KMS-11 (cell line): ENCODE data around the gene CYP2W1.

Source experiments
- H2AFZ ChIP-seq: fragments of 200-600 bp; sonication (generic); 2 replicates; pipeline ENCODE4 v1.6.1; 2016; ENCODE audit warnings: antibody characterized with exemption, mixed run types, low read depth
- H3K27ac ChIP-seq: fragments of 200-600 bp; sonication (generic); 2 replicates; pipeline ENCODE4 v1.6.1; 2016; ENCODE audit warnings: mild to moderate bottlenecking, mixed run types
- H3K27me3 ChIP-seq: fragments of 200-600 bp; sonication (generic); 2 replicates; pipeline ENCODE4 v1.6.1; 2017; ENCODE audit warnings: mild to moderate bottlenecking, low read depth, mixed run types, moderate library complexity; ENCODE audit not compliant: insufficient read depth
- H3K36me3 ChIP-seq: fragments of 200-600 bp; sonication (generic); 2 replicates; pipeline ENCODE4 v1.6.1; 2017; ENCODE audit warnings: mild to moderate bottlenecking, mixed run types; ENCODE audit not compliant: insufficient read depth
- H3K4me1 ChIP-seq: fragments of 200-600 bp; sonication (generic); 2 replicates; pipeline ENCODE4 v1.6.1; 2016; ENCODE audit warnings: mild to moderate bottlenecking, low read depth, mixed run types; ENCODE audit not compliant: poor library complexity, severe bottlenecking
- H3K4me2 ChIP-seq: fragments of 200-600 bp; sonication (generic); 2 replicates; pipeline ENCODE4 v1.7.0; 2016; ENCODE audit warnings: mild to moderate bottlenecking, mixed run types
- H3K4me3 ChIP-seq: fragments of 200-600 bp; sonication (generic); IDR thresholded peaks from 2 replicates; pipeline ENCODE4 v1.6.1; 2017; ENCODE audit warnings: low read depth, low read length, mixed read lengths; ENCODE audit not compliant: insufficient read depth
- H3K79me2 ChIP-seq: fragments of 200-600 bp; sonication (generic); 2 replicates; pipeline ENCODE4 v1.6.1; 2016; ENCODE audit warnings: low read depth, mixed run types; ENCODE audit not compliant: insufficient read depth
- H3K9ac ChIP-seq: fragments of 200-600 bp; sonication (generic); 2 replicates; pipeline ENCODE4 v1.6.1; 2016; ENCODE audit warnings: mild to moderate bottlenecking, mixed run types
- H4K20me1 ChIP-seq: fragments of 200-600 bp; sonication (generic); 2 replicates; pipeline ENCODE4 v1.6.1; 2016; ENCODE audit warnings: mild to moderate bottlenecking, mixed run types; ENCODE audit not compliant: insufficient read depth
- TF ChIP-seq, protein P1 (sequence below): fragments of 200-600 bp; sonication (generic); conservative IDR thresholded peaks from 2 replicates; pipeline ENCODE4 v1.6.1; 2017; ENCODE audit warnings: low read depth, mild to moderate bottlenecking, antibody characterized with exemption, low read length, moderate library complexity, mixed read lengths

Gene CYP2W1

GRCh38 chr7:972676-973309 is 10.2 kb upstream of the CYP2W1 start:
- no peak overlapping the region for H3K9ac ChIP-seq
- 0 out of 2 replicates have a peak, but pooled peaks cover 7% of the 10 kb centered on the region for H4K20me1 ChIP-seq
- peak overlapping the region; percentile 63 for H3K4me2 ChIP-seq

DNA sequence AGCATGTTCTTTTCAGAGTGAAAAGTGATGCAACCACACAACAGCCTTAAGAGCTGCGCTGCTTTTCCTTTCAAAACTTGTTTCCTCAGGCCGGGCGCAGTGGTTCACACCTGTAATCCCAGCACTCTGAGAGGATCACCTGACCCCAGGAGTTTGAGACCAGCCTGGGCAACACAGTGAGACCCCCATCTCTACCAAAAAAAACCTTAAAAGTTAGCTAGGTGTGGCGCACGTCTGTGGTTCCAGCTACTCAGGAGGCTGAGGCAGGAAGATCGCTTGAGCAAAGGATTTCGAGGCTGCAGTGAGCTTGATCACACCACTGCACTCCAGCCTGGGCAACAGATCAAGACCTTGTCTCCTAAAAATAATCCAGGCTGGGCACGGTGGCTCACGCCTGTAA is 9.7 kb upstream of the CYP2W1 start:
- Histone ChIP-seq H3K4me2 (peak overlapping the region; percentile 63), H3K4me1 (peaks cover 38% of the 10 kb centered on the region), H3K9ac (no peak overlapping the region), H2AFZ (no peak overlapping the region), H3K79me2 (peaks cover 52% of the 10 kb centered on the region), H3K27me3 (no peaks in the 10 kb centered on the region; the same call in 1 of the 2 replicates), H3K36me3 (peaks cover 6% of the 10 kb centered on the region; the same call in 1 of the 2 replicates), H3K4me3 (no peak overlapping the region), H4K20me1 (0 out of 2 replicates have a peak, but pooled peaks cover 7% of the 10 kb centered on the region), H3K27ac (peak overlapping the region; percentile 18; the same call in 1 of the 2 replicates)
- TF ChIP-seq, protein P1, sequence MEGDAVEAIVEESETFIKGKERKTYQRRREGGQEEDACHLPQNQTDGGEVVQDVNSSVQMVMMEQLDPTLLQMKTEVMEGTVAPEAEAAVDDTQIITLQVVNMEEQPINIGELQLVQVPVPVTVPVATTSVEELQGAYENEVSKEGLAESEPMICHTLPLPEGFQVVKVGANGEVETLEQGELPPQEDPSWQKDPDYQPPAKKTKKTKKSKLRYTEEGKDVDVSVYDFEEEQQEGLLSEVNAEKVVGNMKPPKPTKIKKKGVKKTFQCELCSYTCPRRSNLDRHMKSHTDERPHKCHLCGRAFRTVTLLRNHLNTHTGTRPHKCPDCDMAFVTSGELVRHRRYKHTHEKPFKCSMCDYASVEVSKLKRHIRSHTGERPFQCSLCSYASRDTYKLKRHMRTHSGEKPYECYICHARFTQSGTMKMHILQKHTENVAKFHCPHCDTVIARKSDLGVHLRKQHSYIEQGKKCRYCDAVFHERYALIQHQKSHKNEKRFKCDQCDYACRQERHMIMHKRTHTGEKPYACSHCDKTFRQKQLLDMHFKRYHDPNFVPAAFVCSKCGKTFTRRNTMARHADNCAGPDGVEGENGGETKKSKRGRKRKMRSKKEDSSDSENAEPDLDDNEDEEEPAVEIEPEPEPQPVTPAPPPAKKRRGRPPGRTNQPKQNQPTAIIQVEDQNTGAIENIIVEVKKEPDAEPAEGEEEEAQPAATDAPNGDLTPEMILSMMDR = no peak

More at GRCh38 chr7:972676-973309, 10.2 kb upstream of the CYP2W1 start:
- no peaks in the 10 kb centered on the region; the same call in 1 of the 2 replicates for H3K27me3 ChIP-seq
- H2AFZ ChIP-seq = no peak overlapping the region
- peaks cover 52% of the 10 kb centered on the region for H3K79me2 ChIP-seq
- H3K36me3 ChIP-seq = peaks cover 6% of the 10 kb centered on the region; the same call in 1 of the 2 replicates
- peaks cover 38% of the 10 kb centered on the region for H3K4me1 ChIP-seq
- peak overlapping the region; percentile 18; the same call in 1 of the 2 replicates for H3K27ac ChIP-seq
- no peak overlapping the region for H3K4me3 ChIP-seq
- TF ChIP-seq, protein P1 = no peak

DNA sequence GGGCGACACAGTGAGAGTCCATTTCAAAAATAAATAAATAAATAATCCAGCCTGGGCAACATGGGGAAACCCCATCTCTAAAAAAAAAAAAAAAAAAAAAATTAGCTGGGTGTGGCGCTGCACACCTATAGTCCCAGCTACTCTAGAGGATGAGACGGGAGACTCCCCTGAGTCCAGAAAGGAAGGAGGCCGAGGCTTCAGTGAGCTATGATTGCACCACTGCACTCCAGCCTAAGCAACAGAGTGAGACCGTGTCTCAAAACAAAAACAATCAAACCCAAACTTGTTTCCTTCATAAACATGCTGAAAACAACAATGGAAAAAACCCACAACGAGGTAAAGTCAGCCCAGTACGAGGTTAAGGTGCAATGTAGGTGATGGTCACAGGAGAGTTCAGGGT is 8.8 kb upstream of the CYP2W1 start:
- Histone ChIP-seq H3K4me3 (no peak overlapping the region), H4K20me1 (0 out of 2 replicates have a peak, but pooled peaks cover 7% of the 10 kb centered on the region), H3K36me3 (no peaks in the 10 kb centered on the region; the same call in 1 of the 2 replicates), H2AFZ (no peak overlapping the region), H3K79me2 (peaks cover 52% of the 10 kb centered on the region), H3K4me2 (peak overlapping the region; percentile 63), H3K27me3 (no peaks in the 10 kb centered on the region; the same call in 1 of the 2 replicates), H3K9ac (peak overlapping the region; percentile 89; the same call in 1 of the 2 replicates), H3K27ac (peak overlapping the region; percentile 74; the same call in 1 of the 2 replicates), H3K4me1 (peaks cover 38% of the 10 kb centered on the region)
- TF ChIP-seq, protein P1 = no peak

DNA sequence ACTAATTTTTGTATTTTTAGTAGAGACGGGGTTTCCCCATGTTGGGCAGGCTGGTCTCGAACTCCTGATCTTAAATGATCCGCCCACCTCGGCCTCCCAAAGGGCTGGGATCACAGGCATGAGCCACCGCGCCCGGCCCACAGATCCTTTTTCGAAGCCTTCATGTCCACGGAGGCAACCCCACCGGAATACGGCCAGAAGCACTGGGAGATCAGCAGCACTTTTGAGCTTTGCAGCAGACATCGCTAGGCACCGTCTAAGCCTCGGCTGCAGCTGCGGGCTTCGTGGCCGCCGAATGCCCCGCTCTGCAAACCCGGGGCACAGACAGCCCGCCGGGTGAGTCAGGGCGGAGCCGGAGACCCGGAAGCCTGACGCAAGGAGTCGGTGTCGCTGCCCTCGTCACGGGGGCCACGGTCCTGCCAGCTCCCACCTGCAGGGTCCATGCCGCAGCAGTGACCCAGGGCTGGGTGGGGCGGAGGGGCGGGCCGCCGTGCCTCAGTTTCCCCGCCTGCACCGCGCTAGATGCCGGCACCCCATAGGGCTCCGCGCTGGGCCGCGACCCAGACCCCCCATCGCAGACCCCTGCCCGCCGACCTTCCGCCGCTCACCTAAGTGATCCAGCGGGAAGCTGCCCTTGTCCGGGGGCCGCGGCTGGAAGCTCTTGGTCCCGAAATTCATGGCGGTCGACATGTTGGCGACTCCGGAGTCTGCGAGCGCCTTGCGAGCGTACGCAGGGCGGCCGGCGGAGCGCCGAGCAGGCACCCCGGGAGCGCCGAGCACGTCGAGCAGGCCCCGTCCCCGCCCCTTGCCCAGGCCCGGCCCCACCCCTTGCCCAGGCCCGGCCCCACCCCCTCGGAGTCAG is 7.9 kb upstream of the CYP2W1 start, which contains the start of gene COX19:
TSS of gene COX19 (minus strand) at position 730 of the 862 bp plus-strand sequence. CDS start at position 690, 40 bp downstream.
- Histone ChIP-seq H2AFZ (peak within 1 kb of the TSS; percentile 76; the same call in 1 of the 2 replicates), H3K4me3 (peak within 1 kb of the TSS; percentile 32), H4K20me1 (0 out of 2 replicates have a peak, but pooled peaks cover 7% of the 10 kb centered on the region), H3K27me3 (no peaks in the 10 kb centered on the region; the same call in 1 of the 2 replicates), H3K4me1 (peaks cover 38% of the 10 kb centered on the region), H3K9ac (peak within 1 kb of the TSS; percentile 89), H3K4me2 (peak within 1 kb of the TSS; percentile 63), H3K27ac (peak within 1 kb of the TSS; percentile 74), H3K79me2 (peaks cover 51% of the 10 kb centered on the region), H3K36me3 (no peaks in the 10 kb centered on the region)
- TF ChIP-seq, protein P1 = no peak
